CD14-positive monocyte (primary cell): ENCODE data around the gene AP4M1. TPM values are rescaled to one million over a fixed set of nuclear protein-coding genes. Genes with fewer than 3 reads are reported as not detected.

Source experiments
- DNase-seq, 3 donors: peaks; one replicate each; pipeline ENCODE4 v3.0.0-alpha.2; 2011 to 2022
- H2AFZ ChIP-seq: 2 replicates; pipeline ENCODE4 v1.6.0; 2012; ENCODE audit warnings: mild to moderate bottlenecking, low read depth, low read length, inconsistent platforms; ENCODE audit not compliant: insufficient read depth, poor library complexity, severe bottlenecking
- H3K27ac ChIP-seq, 2 donors: 1 replicate in 1 of 2; 2 replicates in 1 of 2; pipeline ENCODE4 v1.5.1; 2012 to 2013; ENCODE audit warnings: low read length in 2 of 2, control low read depth in 1 of 2, inconsistent platforms in 1 of 2, low read depth in 1 of 2, mild to moderate bottlenecking in 1 of 2
- H3K27me3 ChIP-seq, 2 donors: one replicate each; pipeline versions ENCODE4 v1.6.0 to v1.6.1; 2011 to 2013; ENCODE audit warnings: low read length in 2 of 2; ENCODE audit not compliant: control insufficient read depth in 2 of 2, insufficient read depth in 2 of 2
- H3K36me3 ChIP-seq, 2 donors: replicated peaks in 1 of 2; 1 replicate in 1 of 2; 2 replicates in 1 of 2; pipeline versions ENCODE4 v1.5.1 to v1.6.1; 2012 to 2013; ENCODE audit warnings: low read length in 2 of 2, control low read depth in 1 of 2, inconsistent platforms in 1 of 2, mild to moderate bottlenecking in 1 of 2; ENCODE audit not compliant: insufficient read depth in 2 of 2, control insufficient read depth in 1 of 2
- H3K4me1 ChIP-seq, 2 donors: 1 replicate in 1 of 2; 2 replicates in 1 of 2; pipeline versions ENCODE4 v1.5.1 to v1.6.1; 2012 to 2013; ENCODE audit warnings: low read length in 2 of 2, control low read depth in 1 of 2, inconsistent platforms in 1 of 2, mild to moderate bottlenecking in 1 of 2, moderate library complexity in 1 of 2; ENCODE audit not compliant: insufficient read depth in 2 of 2, control insufficient read depth in 1 of 2
- H3K4me2 ChIP-seq: replicated peaks from 2 replicates; pipeline ENCODE3; 2012; ENCODE audit warnings: low read length, moderate library complexity, mild to moderate bottlenecking; ENCODE audit not compliant: poor library complexity, severe bottlenecking; ENCODE audit errors: extremely low read depth
- H3K4me3 ChIP-seq, 3 experiments: fragments of 200-600 bp in 1 of 3; sonication (generic) in 1 of 3; replicated peaks in 1 of 3; 1 replicate in 2 of 3; 2 replicates in 1 of 3; pipeline ENCODE4 v1.5.1; 2011 to 2013; ENCODE audit warnings: low read length in 3 of 3, mild to moderate bottlenecking in 3 of 3, control low read depth in 2 of 3, low read depth in 2 of 3, inconsistent platforms in 1 of 3, moderate library complexity in 1 of 3
- H3K79me2 ChIP-seq: 2 replicates; pipeline ENCODE4 v1.6.0; 2012; ENCODE audit warnings: mild to moderate bottlenecking, control low read depth, inconsistent platforms, low read length, moderate library complexity; ENCODE audit not compliant: insufficient read depth
- H3K9ac ChIP-seq: 2 replicates; pipeline ENCODE4 v1.6.0; 2017; ENCODE audit warnings: low read length, mild to moderate bottlenecking; ENCODE audit not compliant: insufficient read depth, poor library complexity, severe bottlenecking
- H3K9me3 ChIP-seq, 2 donors: replicated peaks in 1 of 2; 1 replicate in 1 of 2; 2 replicates in 1 of 2; pipeline versions ENCODE4 v1.5.1 to v1.6.1; 2012 to 2013; ENCODE audit warnings: low read length in 2 of 2, control low read depth in 1 of 2; ENCODE audit not compliant: control insufficient read depth in 1 of 2, insufficient read depth in 1 of 2
- H4K20me1 ChIP-seq: 2 replicates; pipeline ENCODE4 v1.6.0; 2012; ENCODE audit warnings: mild to moderate bottlenecking, low read length, control low read depth, moderate library complexity; ENCODE audit not compliant: insufficient read depth
- H3K27ac Mint-ChIP-seq, 7 donors: one replicate each; pipeline ENCODE4 v1.8.0; 2020; ENCODE audit warnings: mild to moderate bottlenecking in 7 of 7, mixed read lengths in 7 of 7, moderate library complexity in 6 of 7, inconsistent platforms in 2 of 7
- H3K27me3 Mint-ChIP-seq, 3 donors: one replicate each; pipeline ENCODE4 v1.8.0; 2021 to 2022; ENCODE audit warnings: low read depth in 3 of 3, mild to moderate bottlenecking in 3 of 3, mixed read lengths in 3 of 3, moderate library complexity in 3 of 3, inconsistent platforms in 1 of 3
- H3K36me3 Mint-ChIP-seq, 2 donors: one replicate each; pipeline ENCODE4 v1.8.0; 2020; ENCODE audit warnings: mixed read lengths in 2 of 2, inconsistent platforms in 1 of 2, mild to moderate bottlenecking in 1 of 2
- H3K4me1 Mint-ChIP-seq: one replicate; pipeline ENCODE4 v1.8.0; 2020; ENCODE audit warnings: mild to moderate bottlenecking, mixed read lengths
- H3K4me3 Mint-ChIP-seq, 2 donors: one replicate each; pipeline ENCODE4 v1.8.0; 2020; ENCODE audit warnings: mild to moderate bottlenecking in 2 of 2, mixed read lengths in 2 of 2, moderate library complexity in 1 of 2
- H3K9me3 Mint-ChIP-seq, 7 donors: one replicate each; pipeline ENCODE4 v1.8.0; 2020 to 2022; ENCODE audit warnings: mixed read lengths in 7 of 7, mild to moderate bottlenecking in 6 of 7, moderate library complexity in 6 of 7, inconsistent platforms in 2 of 7
- WGBS: methylation state at CpG from one replicate; pipeline ENCODE4 v1.1.5; 2013; ENCODE audit warnings: missing lambda C conversion rate; ENCODE audit not compliant: insufficient coverage; 5-methylcytosine and 5-hydroxymethylcytosine counted together
- intact Hi-C, 2 donors: fragments of 100-400 bp; cut with micrococcal nuclease; formaldehyde crosslinking; loops; one replicate each; pipeline versions ENCODE4 v1.15.0 to v1.15.1; 2023
- polyA plus RNA-seq, 3 donors: library from polyadenylated mRNA; depleted of rRNA in 1 of 3; unstranded in 2 of 3; stranded (reverse) in 1 of 3; fragments of 300-500 nt in 2 of 3; fragments of >200 nt in 1 of 3; fragmentation: Illumina TruSeq in 2 of 3; gene quantifications; 1 replicate in 2 of 3; 2 replicates in 1 of 3; pipeline ENCODE4 v1.2.3, GENCODE V29; 2012 to 2021
- TF ChIP-seq, protein P1 (sequence below): fragments of 200-600 bp; IDR thresholded peaks from one replicate; pipeline ENCODE4 v1.8.0; 2022; ENCODE audit warnings: antibody characterized with exemption, mild to moderate bottlenecking

The AP4M1 gene
- polyA plus RNA-seq, 3 donors: 10.5 to 13.1 (median 12.6) TPM

DNA sequence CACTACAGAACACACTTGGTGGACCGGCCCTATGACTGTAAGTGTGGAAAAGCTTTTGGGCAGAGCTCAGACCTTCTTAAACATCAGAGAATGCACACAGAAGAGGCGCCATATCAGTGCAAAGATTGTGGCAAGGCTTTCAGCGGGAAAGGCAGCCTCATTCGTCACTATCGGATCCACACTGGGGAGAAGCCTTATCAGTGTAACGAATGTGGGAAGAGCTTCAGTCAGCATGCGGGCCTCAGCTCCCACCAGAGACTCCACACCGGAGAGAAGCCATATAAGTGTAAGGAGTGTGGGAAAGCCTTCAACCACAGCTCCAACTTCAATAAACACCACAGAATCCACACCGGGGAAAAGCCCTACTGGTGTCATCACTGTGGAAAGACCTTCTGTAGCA, 37.3 kb upstream of the AP4M1 start:
- intact Hi-C loops: no loop called here
- peaks cover 20 to 62% of the 10 kb centered on the region in 2 donors for H3K36me3 ChIP-seq
- H3K4me1 Mint-ChIP-seq: no peaks in the 10 kb centered on the region

GRCh38 chr7:100065452-100066186, 35.8 kb upstream of the AP4M1 start:
- Mint-ChIP-seq H3K4me1 (no peaks in the 10 kb centered on the region), H3K4me3 (no peak overlapping the region), H3K27ac (peak overlapping the region in 1 of 7 donors; percentile 40), H3K36me3 (peaks cover 41 to 73% of the 10 kb centered on the region in 2 donors), H3K27me3 (peaks cover 0 to 3% (median 1%) of the 10 kb centered on the region in 3 donors), H3K9me3 (peaks cover 2 to 9% (median 5%) of the 10 kb centered on the region in 7 donors)
- no peak overlapping the region for H3K27ac ChIP-seq
- no peak for DNase-seq
- H3K9me3 ChIP-seq: peaks cover 7 to 9% of the 10 kb centered on the region in 2 donors
- no peak overlapping the region for H3K4me3 ChIP-seq
- H3K9ac ChIP-seq: no peak overlapping the region
- H3K4me1 ChIP-seq: no peaks in the 10 kb centered on the region
- no CpG with 5 or more reads among the region's 8 CpGs for WGBS
- H3K27me3 ChIP-seq: no peaks in the 10 kb centered on the region
- no peak overlapping the region for H2AFZ ChIP-seq
- no peak overlapping the region for H3K4me2 ChIP-seq
- no peaks in the 10 kb centered on the region for H4K20me1 ChIP-seq
- TF ChIP-seq, protein P1, sequence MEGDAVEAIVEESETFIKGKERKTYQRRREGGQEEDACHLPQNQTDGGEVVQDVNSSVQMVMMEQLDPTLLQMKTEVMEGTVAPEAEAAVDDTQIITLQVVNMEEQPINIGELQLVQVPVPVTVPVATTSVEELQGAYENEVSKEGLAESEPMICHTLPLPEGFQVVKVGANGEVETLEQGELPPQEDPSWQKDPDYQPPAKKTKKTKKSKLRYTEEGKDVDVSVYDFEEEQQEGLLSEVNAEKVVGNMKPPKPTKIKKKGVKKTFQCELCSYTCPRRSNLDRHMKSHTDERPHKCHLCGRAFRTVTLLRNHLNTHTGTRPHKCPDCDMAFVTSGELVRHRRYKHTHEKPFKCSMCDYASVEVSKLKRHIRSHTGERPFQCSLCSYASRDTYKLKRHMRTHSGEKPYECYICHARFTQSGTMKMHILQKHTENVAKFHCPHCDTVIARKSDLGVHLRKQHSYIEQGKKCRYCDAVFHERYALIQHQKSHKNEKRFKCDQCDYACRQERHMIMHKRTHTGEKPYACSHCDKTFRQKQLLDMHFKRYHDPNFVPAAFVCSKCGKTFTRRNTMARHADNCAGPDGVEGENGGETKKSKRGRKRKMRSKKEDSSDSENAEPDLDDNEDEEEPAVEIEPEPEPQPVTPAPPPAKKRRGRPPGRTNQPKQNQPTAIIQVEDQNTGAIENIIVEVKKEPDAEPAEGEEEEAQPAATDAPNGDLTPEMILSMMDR: no peak
- H3K36me3 ChIP-seq: peaks cover 27 to 66% of the 10 kb centered on the region in 2 donors
- H3K79me2 ChIP-seq: no peaks in the 10 kb centered on the region
- intact Hi-C loops: no loop called here

More for the DNA sequence above, 37.3 kb upstream of the AP4M1 start:
- Histone ChIP-seq H3K4me1 (no peaks in the 10 kb centered on the region), H3K27me3 (no peaks in the 10 kb centered on the region), H2AFZ (no peak overlapping the region), H3K79me2 (no peaks in the 10 kb centered on the region), H4K20me1 (no peaks in the 10 kb centered on the region), H3K27ac (no peak overlapping the region), H3K4me3 (no peak overlapping the region), H3K4me2 (no peak overlapping the region), H3K9me3 (no peaks in the 10 kb centered on the region), H3K9ac (no peak overlapping the region)
- 100% methylated on average over 4 of the region's 9 CpGs for WGBS
- TF ChIP-seq, protein P1: no peak
- H3K4me3 Mint-ChIP-seq: no peak overlapping the region
- peaks cover 0 to 1% (median 0%) of the 10 kb centered on the region in 7 donors for H3K9me3 Mint-ChIP-seq
- peaks cover 39 to 71% of the 10 kb centered on the region in 2 donors for H3K36me3 Mint-ChIP-seq
- DNase-seq: no peak
- peak overlapping the region in 1 of 7 donors; percentile 33 for H3K27ac Mint-ChIP-seq
- H3K27me3 Mint-ChIP-seq: peaks cover 0 to 6% (median 1%) of the 10 kb centered on the region in 3 donors
